ENCODE measurements around the gene SLC6A19.

Gene SLC6A19

GRCh38 chr5:1166370-1166769 lies 35.0 kb upstream of the SLC6A19 start:
- CTCF ChIA-PET = no interaction called here

GRCh38 chr5:1167361-1167727 lies 34.1 kb upstream of the SLC6A19 start:
- WGBS (ENCODE audit: insufficient coverage) = 48% methylated on average over 4 of the region's 4 CpGs
- peak in 1 of 3 donors; percentile 16 for DNase-seq
- ChIA-PET CTCF (interaction anchor here (0.8 to 4.1 kb wide), 12 partner anchors 10 to 478 kb away, joined by 3 to 23 read pairs (median 4); no protein-coding TSS in a partner anchor), POLR2A (no interaction called here)
- Histone ChIP-seq H3K9me3 (ENCODE audit: control extremely low read depth in 1 of 5, control insufficient read depth in 4 of 5, insufficient read depth in 2 of 5, low read depth in 1 of 5, low read length in 4 of 5) (no peaks in the 10 kb centered on the region), H3K4me1 (ENCODE audit: control extremely low read depth in 1 of 4, control insufficient read depth in 4 of 4, insufficient read depth in 4 of 4, low read length in 3 of 4) (peaks cover 0 to 9% (median 2%) of the 10 kb centered on the region in 4 experiments), H3K27ac (ENCODE audit: insufficient read depth in 1 of 2, low read depth in 1 of 2, low read length in 2 of 2, poor library complexity in 1 of 2, severe bottlenecking in 2 of 2) (no peak overlapping the region), H3K4me3 (ENCODE audit: control insufficient read depth in 1 of 7, extremely low read depth in 1 of 7, insufficient read depth in 4 of 7, low read depth in 2 of 7, low read length in 6 of 7) (no peak overlapping the region), H3K36me3 (ENCODE audit: control insufficient read depth in 4 of 4, insufficient read depth in 4 of 4, low read length in 3 of 4) (no peaks in the 10 kb centered on the region), H3K27me3 (replicated peaks in 2 of 5; ENCODE audit: control insufficient read depth in 4 of 5, insufficient read depth in 5 of 5, low read length in 4 of 5) (peaks cover 0 to 13% (median 4%) of the 10 kb centered on the region in 5 experiments)

More at GRCh38 chr5:1166370-1166769, 35.0 kb upstream of the SLC6A19 start:
- DNase-seq = no peak
- no peak overlapping the region for H3K4me3 ChIP-seq (ENCODE audit: control insufficient read depth in 1 of 7, extremely low read depth in 1 of 7, insufficient read depth in 4 of 7, low read depth in 2 of 7, low read length in 6 of 7)
- H3K9me3 ChIP-seq (ENCODE audit: control extremely low read depth in 1 of 5, control insufficient read depth in 4 of 5, insufficient read depth in 2 of 5, low read depth in 1 of 5, low read length in 4 of 5) = no peaks in the 10 kb centered on the region
- POLR2A ChIA-PET = no interaction called here
- peaks cover 0 to 9% (median 2%) of the 10 kb centered on the region in 4 experiments for H3K4me1 ChIP-seq (ENCODE audit: control extremely low read depth in 1 of 4, control insufficient read depth in 4 of 4, insufficient read depth in 4 of 4, low read length in 3 of 4)
- H3K27me3 ChIP-seq (replicated peaks in 2 of 5; ENCODE audit: control insufficient read depth in 4 of 5, insufficient read depth in 5 of 5, low read length in 4 of 5) = peaks cover 0 to 18% (median 3%) of the 10 kb centered on the region in 5 experiments
- no peaks in the 10 kb centered on the region for H3K36me3 ChIP-seq (ENCODE audit: control insufficient read depth in 4 of 4, insufficient read depth in 4 of 4, low read length in 3 of 4)
- no peak overlapping the region for H3K27ac ChIP-seq (ENCODE audit: insufficient read depth in 1 of 2, low read depth in 1 of 2, low read length in 2 of 2, poor library complexity in 1 of 2, severe bottlenecking in 2 of 2)

GRCh38 chr5:1167728-1168709 lies 33.4 kb upstream of the SLC6A19 start:
- peak; percentile 69 to 82 (median 77) for DNase-seq
- ChIA-PET CTCF (interaction anchor here (0.8 to 4.1 kb wide), 14 partner anchors 11 to 477 kb away, joined by 3 to 23 read pairs (median 4); no protein-coding TSS in a partner anchor), POLR2A (no interaction called here)
- Histone ChIP-seq H3K27ac (ENCODE audit: insufficient read depth in 1 of 2, low read depth in 1 of 2, low read length in 2 of 2, poor library complexity in 1 of 2, severe bottlenecking in 2 of 2) (no peak overlapping the region), H3K27me3 (replicated peaks in 2 of 5; ENCODE audit: control insufficient read depth in 4 of 5, insufficient read depth in 5 of 5, low read length in 4 of 5) (peaks cover 0 to 13% (median 4%) of the 10 kb centered on the region in 5 experiments), H3K9me3 (ENCODE audit: control extremely low read depth in 1 of 5, control insufficient read depth in 4 of 5, insufficient read depth in 2 of 5, low read depth in 1 of 5, low read length in 4 of 5) (no peaks in the 10 kb centered on the region), H3K4me3 (ENCODE audit: control insufficient read depth in 1 of 7, extremely low read depth in 1 of 7, insufficient read depth in 4 of 7, low read depth in 2 of 7, low read length in 6 of 7) (peak overlapping the region in 4 of 7 experiments; percentile 23 to 54 (median 44)), H3K4me1 (ENCODE audit: control extremely low read depth in 1 of 4, control insufficient read depth in 4 of 4, insufficient read depth in 4 of 4, low read length in 3 of 4) (peaks cover 0 to 9% (median 2%) of the 10 kb centered on the region in 4 experiments), H3K36me3 (ENCODE audit: control insufficient read depth in 4 of 4, insufficient read depth in 4 of 4, low read length in 3 of 4) (no peaks in the 10 kb centered on the region)
- WGBS (ENCODE audit: insufficient coverage) = 23% methylated on average over 25 of the region's 28 CpGs

GRCh38 chr5:1168796-1169195 lies 32.6 kb upstream of the SLC6A19 start:
- no peak overlapping the region for H3K4me3 ChIP-seq (ENCODE audit: control insufficient read depth in 1 of 7, extremely low read depth in 1 of 7, insufficient read depth in 4 of 7, low read depth in 2 of 7, low read length in 6 of 7)
- WGBS (ENCODE audit: insufficient coverage) = 94% methylated on average over 16 of the region's 16 CpGs
- no peak overlapping the region for H3K27ac ChIP-seq (ENCODE audit: insufficient read depth in 1 of 2, low read depth in 1 of 2, low read length in 2 of 2, poor library complexity in 1 of 2, severe bottlenecking in 2 of 2)
- H3K36me3 ChIP-seq (ENCODE audit: control insufficient read depth in 4 of 4, insufficient read depth in 4 of 4, low read length in 3 of 4) = no peaks in the 10 kb centered on the region
- no peak for DNase-seq
- H3K27me3 ChIP-seq (replicated peaks in 2 of 5; ENCODE audit: control insufficient read depth in 4 of 5, insufficient read depth in 5 of 5, low read length in 4 of 5) = peaks cover 0 to 13% (median 4%) of the 10 kb centered on the region in 5 experiments
- peaks cover 0 to 9% (median 2%) of the 10 kb centered on the region in 4 experiments for H3K4me1 ChIP-seq (ENCODE audit: control extremely low read depth in 1 of 4, control insufficient read depth in 4 of 4, insufficient read depth in 4 of 4, low read length in 3 of 4)
- CTCF ChIA-PET = interaction anchor here (1.2 to 4.1 kb wide), 5 partner anchors 16 to 476 kb away, joined by 3 to 23 read pairs (median 7); no protein-coding TSS in a partner anchor
- no peaks in the 10 kb centered on the region for H3K9me3 ChIP-seq (ENCODE audit: control extremely low read depth in 1 of 5, control insufficient read depth in 4 of 5, insufficient read depth in 2 of 5, low read depth in 1 of 5, low read length in 4 of 5)
- POLR2A ChIA-PET = no interaction called here

GRCh38 chr5:1169211-1170115 lies 31.9 kb upstream of the SLC6A19 start:
- CTCF ChIA-PET = interaction anchor here (0.6 to 4.1 kb wide), 5 partner anchors 16 to 476 kb away, joined by 3 to 23 read pairs (median 7); no protein-coding TSS in a partner anchor
- WGBS (ENCODE audit: insufficient coverage) = 97% methylated on average over 28 of the region's 33 CpGs

GRCh38 chr5:1171340-1171941 lies 30.0 kb upstream of the SLC6A19 start:
- DNase-seq = no peak
- H3K9me3 ChIP-seq (ENCODE audit: control extremely low read depth in 1 of 5, control insufficient read depth in 4 of 5, insufficient read depth in 2 of 5, low read depth in 1 of 5, low read length in 4 of 5) = no peaks in the 10 kb centered on the region
- no peak overlapping the region for H3K27ac ChIP-seq (ENCODE audit: insufficient read depth in 1 of 2, low read depth in 1 of 2, low read length in 2 of 2, poor library complexity in 1 of 2, severe bottlenecking in 2 of 2)
- peaks cover 0 to 9% (median 2%) of the 10 kb centered on the region in 4 experiments for H3K4me1 ChIP-seq (ENCODE audit: control extremely low read depth in 1 of 4, control insufficient read depth in 4 of 4, insufficient read depth in 4 of 4, low read length in 3 of 4)
- ChIA-PET POLR2A (no interaction called here), CTCF (interaction anchor here (1.1 to 4.3 kb wide), 2 partner anchors 9 to 474 kb away, joined by 4 to 24 read pairs; no protein-coding TSS in a partner anchor)
- H3K27me3 ChIP-seq (replicated peaks in 2 of 5; ENCODE audit: control insufficient read depth in 4 of 5, insufficient read depth in 5 of 5, low read length in 4 of 5) = peaks cover 0 to 16% (median 3%) of the 10 kb centered on the region in 5 experiments
- WGBS (ENCODE audit: insufficient coverage) = 88% methylated on average over 15 of the region's 15 CpGs
- H3K36me3 ChIP-seq (ENCODE audit: control insufficient read depth in 4 of 4, insufficient read depth in 4 of 4, low read length in 3 of 4) = no peaks in the 10 kb centered on the region
- H3K4me3 ChIP-seq (ENCODE audit: control insufficient read depth in 1 of 7, extremely low read depth in 1 of 7, insufficient read depth in 4 of 7, low read depth in 2 of 7, low read length in 6 of 7) = no peak overlapping the region

More at GRCh38 chr5:1169211-1170115, 31.9 kb upstream of the SLC6A19 start:
- peaks cover 0 to 9% (median 2%) of the 10 kb centered on the region in 4 experiments for H3K4me1 ChIP-seq (ENCODE audit: control extremely low read depth in 1 of 4, control insufficient read depth in 4 of 4, insufficient read depth in 4 of 4, low read length in 3 of 4)
- H3K4me3 ChIP-seq (ENCODE audit: control insufficient read depth in 1 of 7, extremely low read depth in 1 of 7, insufficient read depth in 4 of 7, low read depth in 2 of 7, low read length in 6 of 7) = no peak overlapping the region
- no peak overlapping the region for H3K27ac ChIP-seq (ENCODE audit: insufficient read depth in 1 of 2, low read depth in 1 of 2, low read length in 2 of 2, poor library complexity in 1 of 2, severe bottlenecking in 2 of 2)
- H3K36me3 ChIP-seq (ENCODE audit: control insufficient read depth in 4 of 4, insufficient read depth in 4 of 4, low read length in 3 of 4) = no peaks in the 10 kb centered on the region
- peaks cover 0 to 18% (median 5%) of the 10 kb centered on the region in 5 experiments for H3K27me3 ChIP-seq (replicated peaks in 2 of 5; ENCODE audit: control insufficient read depth in 4 of 5, insufficient read depth in 5 of 5, low read length in 4 of 5)
- POLR2A ChIA-PET = no interaction called here
- no peaks in the 10 kb centered on the region for H3K9me3 ChIP-seq (ENCODE audit: control extremely low read depth in 1 of 5, control insufficient read depth in 4 of 5, insufficient read depth in 2 of 5, low read depth in 1 of 5, low read length in 4 of 5)
- no peak for DNase-seq

Data from common myeloid progenitor, CD34-positive (primary cell).